Measurements from ENCODE around the gene BANP. TPM values are rescaled to one million over a fixed set of nuclear protein-coding genes. Genes with fewer than 3 reads are reported as not detected.
"Not testable (repeated sequence)": the region's sequence is repeated elsewhere in the genome, so short reads cannot be mapped to it uniquely, and the experiment has no call there.

Gene BANP
- total RNA-seq, 1 donor from 2014 or later = 53.9 TPM

- Mint-ChIP-seq H3K9me3 (ENCODE audit: low read depth) (no peaks in the 10 kb centered on the region), H3K4me1 (ENCODE audit: low read depth) (no peaks in the 10 kb centered on the region), H3K4me3 (ENCODE audit: low read depth) (no peak overlapping the region), H3K27me3 (peaks cover 17% of the 10 kb centered on the region), H3K36me3 (ENCODE audit: insufficient read depth) (no peaks in the 10 kb centered on the region), H3K27ac (no peak overlapping the region)
- no peak for DNase-seq (ENCODE audit: low spot score, unreplicated experiment)
- no peak for TF ChIP-seq CTCF (IDR thresholded peaks at IDR 0.05; ENCODE audit: unreplicated experiment)
Observed at GRCh38 chr16:88103581-88104188, 152.5 kb downstream of the BANP start.

DNA sequence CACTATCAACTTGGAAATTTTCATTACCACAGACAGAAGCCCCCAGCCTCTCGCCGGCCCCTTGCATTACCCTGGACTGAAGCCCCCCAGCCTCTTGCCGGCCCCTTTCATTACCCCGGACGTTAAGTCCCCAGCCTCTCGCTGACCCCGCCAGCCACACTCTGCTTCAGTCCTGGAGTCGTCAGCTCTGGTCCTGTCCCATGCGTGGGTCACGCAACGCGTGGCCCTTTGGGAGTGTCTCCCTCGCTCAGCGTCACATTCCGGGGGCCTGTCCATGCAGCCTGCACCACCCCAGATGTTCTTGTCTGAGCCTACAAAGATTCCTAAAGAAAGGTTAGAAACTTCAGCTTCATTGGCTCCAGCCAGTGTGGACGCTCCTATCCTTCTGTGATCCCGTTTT is 153.1 kb downstream of the BANP start:
- H3K9me3 Mint-ChIP-seq (ENCODE audit: low read depth); H3K36me3 Mint-ChIP-seq (ENCODE audit: insufficient read depth); H3K4me1 Mint-ChIP-seq (ENCODE audit: low read depth); DNase-seq (ENCODE audit: low spot score, unreplicated experiment); H3K4me3 Mint-ChIP-seq (ENCODE audit: low read depth); H3K27ac Mint-ChIP-seq: not testable (repeated sequence)
- peaks cover 12% of the 10 kb centered on the region for H3K27me3 Mint-ChIP-seq

GRCh38 chr16:88105574-88106140 is 154.4 kb downstream of the BANP start:
- H3K4me1 Mint-ChIP-seq (ENCODE audit: low read depth); H3K4me3 Mint-ChIP-seq (ENCODE audit: low read depth); DNase-seq (ENCODE audit: low spot score, unreplicated experiment); H3K9me3 Mint-ChIP-seq (ENCODE audit: low read depth); H3K27ac Mint-ChIP-seq; H3K36me3 Mint-ChIP-seq (ENCODE audit: insufficient read depth): not testable (repeated sequence)
- H3K27me3 Mint-ChIP-seq = peaks cover 18% of the 10 kb centered on the region

DNA sequence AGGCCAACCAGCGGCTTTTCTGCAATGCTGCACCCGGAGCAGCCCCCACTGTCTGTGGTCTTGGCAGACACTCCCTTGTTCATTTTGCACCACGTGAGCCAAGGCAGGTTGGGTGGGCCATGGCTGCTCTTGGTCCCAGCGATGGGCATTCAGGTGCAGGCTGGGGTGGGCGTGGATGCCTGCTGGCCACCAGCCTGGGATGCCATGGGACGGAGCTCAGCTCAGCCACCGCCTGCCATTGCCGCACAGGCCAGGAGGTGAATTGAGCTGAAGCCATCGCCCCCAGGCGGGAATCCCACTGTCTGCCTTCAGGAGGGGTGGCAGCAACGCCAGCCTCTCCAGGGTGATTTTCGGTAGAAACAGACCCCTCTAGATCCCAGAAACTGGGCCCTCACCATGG is 155.3 kb downstream of the BANP start:
- H3K4me3 Mint-ChIP-seq (ENCODE audit: low read depth); H3K4me1 Mint-ChIP-seq (ENCODE audit: low read depth); H3K27ac Mint-ChIP-seq; H3K36me3 Mint-ChIP-seq (ENCODE audit: insufficient read depth); H3K9me3 Mint-ChIP-seq (ENCODE audit: low read depth); DNase-seq (ENCODE audit: low spot score, unreplicated experiment): not testable (repeated sequence)
- H3K27me3 Mint-ChIP-seq = peaks cover 22% of the 10 kb centered on the region

- DNase-seq (ENCODE audit: low spot score, unreplicated experiment) = no peak
- Mint-ChIP-seq H3K27ac (no peak overlapping the region), H3K9me3 (ENCODE audit: low read depth) (no peaks in the 10 kb centered on the region), H3K4me3 (ENCODE audit: low read depth) (no peak overlapping the region), H3K4me1 (ENCODE audit: low read depth) (peaks cover 2% of the 10 kb centered on the region), H3K36me3 (ENCODE audit: insufficient read depth) (no peaks in the 10 kb centered on the region), H3K27me3 (peaks cover 30% of the 10 kb centered on the region)
- TF ChIP-seq CTCF (IDR thresholded peaks at IDR 0.05; ENCODE audit: unreplicated experiment) = no peak
Observed at GRCh38 chr16:88108762-88109161, 157.5 kb downstream of the BANP start.

GRCh38 chr16:88109726-88110621 is 158.7 kb downstream of the BANP start:
- not testable (repeated sequence) for H3K27ac Mint-ChIP-seq

GRCh38 chr16:88110875-88111494 is 159.8 kb downstream of the BANP start:
- H3K4me3 Mint-ChIP-seq (ENCODE audit: low read depth); DNase-seq (ENCODE audit: low spot score, unreplicated experiment); H3K4me1 Mint-ChIP-seq (ENCODE audit: low read depth); H3K9me3 Mint-ChIP-seq (ENCODE audit: low read depth); H3K36me3 Mint-ChIP-seq (ENCODE audit: insufficient read depth); H3K27ac Mint-ChIP-seq: not testable (repeated sequence)
- H3K27me3 Mint-ChIP-seq = peaks cover 35% of the 10 kb centered on the region

More at GRCh38 chr16:88109726-88110621, 158.7 kb downstream of the BANP start:
- H3K4me3 Mint-ChIP-seq (ENCODE audit: low read depth); H3K4me1 Mint-ChIP-seq (ENCODE audit: low read depth); DNase-seq (ENCODE audit: low spot score, unreplicated experiment); H3K36me3 Mint-ChIP-seq (ENCODE audit: insufficient read depth); H3K9me3 Mint-ChIP-seq (ENCODE audit: low read depth): not testable (repeated sequence)
- H3K27me3 Mint-ChIP-seq = peaks cover 32% of the 10 kb centered on the region

DNA sequence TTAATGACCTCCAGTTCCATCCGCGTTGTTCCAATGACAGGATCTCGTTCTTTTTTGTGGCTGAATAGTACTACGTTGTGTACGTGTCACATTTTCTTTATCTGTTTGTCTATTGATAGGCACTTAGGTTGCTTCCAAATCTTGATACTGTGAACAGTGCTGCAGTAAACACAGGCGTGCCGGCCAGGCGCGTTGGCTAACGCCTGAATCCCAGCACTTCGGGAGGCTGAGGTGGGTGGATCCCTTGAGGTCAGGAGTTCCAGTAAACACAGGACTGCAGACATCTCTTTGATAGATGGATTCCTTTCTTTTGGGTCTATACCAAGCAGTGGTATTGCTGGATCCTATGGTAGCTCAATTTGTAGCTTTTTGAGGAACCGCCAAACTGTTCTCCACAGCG is 160.7 kb downstream of the BANP start:
- H3K9me3 Mint-ChIP-seq (ENCODE audit: low read depth); DNase-seq (ENCODE audit: low spot score, unreplicated experiment); H3K36me3 Mint-ChIP-seq (ENCODE audit: insufficient read depth); H3K27ac Mint-ChIP-seq; H3K4me3 Mint-ChIP-seq (ENCODE audit: low read depth); H3K4me1 Mint-ChIP-seq (ENCODE audit: low read depth): not testable (repeated sequence)
- H3K27me3 Mint-ChIP-seq = peaks cover 35% of the 10 kb centered on the region

All from progenitor cell of endocrine pancreas (in vitro differentiated cells).